Left colon (tissue), 2 donors: ENCODE measurements around the gene LYPD6B. TPM values are rescaled to one million over a fixed set of nuclear protein-coding genes. Genes with fewer than 3 reads are reported as not detected.
A peak's percentile ranks its signal among the peaks of the same experiment; 100 is the strongest.

Experiments
- ATAC-seq: fragments of 200-7000 bp; cut with Tn5 transposase; one replicate; pipeline ENCODE4 v1.9.1; 2020; ENCODE audit warnings: mild to moderate bottlenecking, moderate library complexity
- DNase-seq, 2 donors: peaks; one replicate each; pipeline ENCODE4 v3.0.0-alpha.2; 2020
- intact Hi-C, 2 donors: fragments of 100-400 bp; cut with DNase I in 1 of 2; cut with micrococcal nuclease in 1 of 2; formaldehyde crosslinking; loops; one replicate each; pipeline versions ENCODE4 v1.11.2 to v1.14.0; 2022; cut with DNase I, micrococcal nuclease
- total RNA-seq, 2 donors: library from RNA; stranded (reverse); fragmentation: NEBNext Ultra II Directional; extraction: Animal tissue kit (Norgen Biotek cat#: 25700); gene quantifications; one replicate each; pipeline ENCODE4 v1.2.1, GENCODE V29; 2021
- donor health status: DM: no; HTN: no; CAD: no.
- donor health status: DM: yes; HTN: yes; CAD: no.

Gene LYPD6B
- total RNA-seq, 2 donors from 2014 or later, result 1.7 to 7.0 TPM

- DNase-seq (no peak), ATAC-seq (no peak)
- intact Hi-C loops, result no loop called here
These were observed 55.9 kb downstream of the LYPD6B start for GRCh38 chr2:149094217-149095015.

GRCh38 chr2:149098701-149099100, 60.2 kb downstream of the LYPD6B start:
- DNase-seq (peak in 1 of 2 donors; percentile 8), ATAC-seq (peak; percentile 91)
- intact Hi-C loops, result no loop called here

GRCh38 chr2:149099298-149099697, 60.8 kb downstream of the LYPD6B start:
- intact Hi-C loops, result no loop called here
- ATAC-seq (no peak), DNase-seq (no peak)

- DNase-seq, result no peak
- no peak for ATAC-seq
- intact Hi-C loops, result no loop called here
These were observed 62.5 kb downstream of the LYPD6B start for GRCh38 chr2:149100739-149101699.

GRCh38 chr2:149101818-149102217, 63.3 kb downstream of the LYPD6B start:
- ATAC-seq (no peak), DNase-seq (no peak)
- intact Hi-C loops, result no loop called here

- ATAC-seq, result no peak
- intact Hi-C loops, result no loop called here
- no peak for DNase-seq
These were observed 64.7 kb downstream of the LYPD6B start for GRCh38 chr2:149103081-149103620.

DNA sequence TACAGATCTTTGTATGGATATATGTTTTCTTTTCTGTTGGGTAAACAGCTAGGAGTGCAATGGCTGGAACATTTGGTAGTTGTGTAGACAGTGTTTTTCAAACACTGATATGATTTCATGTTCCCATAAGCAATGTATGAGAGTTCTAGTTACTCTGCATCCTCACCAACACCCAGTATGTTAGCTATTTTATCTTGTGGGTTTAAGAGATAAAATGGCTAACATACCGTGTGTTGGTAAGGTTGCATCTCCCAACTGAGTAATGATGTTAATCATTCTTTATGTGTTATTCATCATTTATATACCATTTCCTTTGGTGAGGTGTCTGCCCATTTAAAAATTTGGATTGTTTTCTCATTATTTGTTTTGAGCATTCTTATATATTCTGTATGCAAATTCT, 65.7 kb downstream of the LYPD6B start:
- ATAC-seq (no peak), DNase-seq (no peak)
- intact Hi-C loops, result no loop called here

- peak; percentile 78 for ATAC-seq
- DNase-seq, result no peak
These were observed 73.6 kb downstream of the LYPD6B start for GRCh38 chr2:149112068-149112467.

DNA sequence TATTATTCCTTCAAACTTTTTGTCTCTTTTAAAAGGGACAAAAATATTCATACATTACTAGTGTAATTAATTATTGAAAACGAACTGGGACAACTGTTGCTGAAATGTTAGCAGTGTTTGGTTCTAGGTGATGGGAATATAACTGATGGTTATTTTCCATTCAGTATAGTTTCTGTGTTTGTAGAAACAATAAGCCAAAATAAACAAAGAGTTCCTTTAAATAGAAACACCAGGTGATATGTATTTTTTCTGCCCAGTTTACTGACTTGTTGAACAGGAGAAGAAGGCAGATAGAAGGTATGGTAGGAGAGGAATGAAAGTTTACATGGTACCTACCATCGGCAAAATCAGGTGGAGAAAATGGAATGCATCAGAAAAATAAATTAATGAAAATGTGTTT, 74.2 kb downstream of the LYPD6B start:
- intact Hi-C loops, result no loop called here
- no peak for ATAC-seq

More at GRCh38 chr2:149112068-149112467, 73.6 kb downstream of the LYPD6B start:
- intact Hi-C loops, result no loop called here

DNA sequence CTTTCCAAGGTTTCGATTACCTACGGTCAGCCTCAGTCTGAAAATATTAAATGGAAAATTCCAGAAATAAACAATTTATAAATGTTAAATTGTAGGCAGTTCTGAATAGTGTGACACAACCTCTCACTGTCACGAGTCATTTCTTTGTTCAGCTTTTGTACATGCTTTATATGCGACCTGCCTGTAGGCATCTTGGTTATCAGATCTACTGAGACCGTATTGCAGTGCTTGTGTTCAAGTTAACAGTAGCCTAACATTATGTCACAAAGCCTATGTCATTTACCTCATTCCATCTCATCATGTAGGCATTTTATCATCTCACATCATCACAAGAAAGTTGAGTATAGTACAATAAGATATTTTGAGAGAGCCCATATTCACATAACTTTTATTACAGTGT, 77.3 kb downstream of the LYPD6B start:
- no peak for ATAC-seq

More for the DNA sequence above, 74.2 kb downstream of the LYPD6B start:
- no peak for DNase-seq

GRCh38 chr2:149119368-149119767, 80.9 kb downstream of the LYPD6B start:
- DNase-seq, result no peak
- intact Hi-C loops, result no loop called here
- ATAC-seq, result no peak

More for the DNA sequence above, 77.3 kb downstream of the LYPD6B start:
- no peak for DNase-seq
- intact Hi-C loops, result no loop called here

DNA sequence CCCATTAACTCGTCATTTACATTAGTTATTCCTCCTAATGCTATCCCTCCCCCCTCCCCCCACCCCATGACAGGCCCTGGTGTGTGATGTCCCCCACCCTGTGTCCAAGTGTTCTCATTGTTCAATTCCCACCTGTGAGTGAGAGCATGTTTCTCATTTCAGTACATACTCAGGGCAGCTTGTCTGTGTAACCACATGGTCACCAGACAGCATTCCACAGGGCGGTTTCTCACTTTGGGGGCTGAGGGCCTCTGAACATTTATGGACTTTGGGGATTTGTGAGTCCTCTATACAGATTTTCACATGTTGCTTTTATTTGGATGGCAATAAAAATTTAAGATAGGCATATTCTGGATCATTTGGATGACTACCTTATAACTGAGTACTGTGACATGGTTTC, 84.0 kb downstream of the LYPD6B start:
- ATAC-seq (no peak), DNase-seq (no peak)
- intact Hi-C loops, result no loop called here

DNA sequence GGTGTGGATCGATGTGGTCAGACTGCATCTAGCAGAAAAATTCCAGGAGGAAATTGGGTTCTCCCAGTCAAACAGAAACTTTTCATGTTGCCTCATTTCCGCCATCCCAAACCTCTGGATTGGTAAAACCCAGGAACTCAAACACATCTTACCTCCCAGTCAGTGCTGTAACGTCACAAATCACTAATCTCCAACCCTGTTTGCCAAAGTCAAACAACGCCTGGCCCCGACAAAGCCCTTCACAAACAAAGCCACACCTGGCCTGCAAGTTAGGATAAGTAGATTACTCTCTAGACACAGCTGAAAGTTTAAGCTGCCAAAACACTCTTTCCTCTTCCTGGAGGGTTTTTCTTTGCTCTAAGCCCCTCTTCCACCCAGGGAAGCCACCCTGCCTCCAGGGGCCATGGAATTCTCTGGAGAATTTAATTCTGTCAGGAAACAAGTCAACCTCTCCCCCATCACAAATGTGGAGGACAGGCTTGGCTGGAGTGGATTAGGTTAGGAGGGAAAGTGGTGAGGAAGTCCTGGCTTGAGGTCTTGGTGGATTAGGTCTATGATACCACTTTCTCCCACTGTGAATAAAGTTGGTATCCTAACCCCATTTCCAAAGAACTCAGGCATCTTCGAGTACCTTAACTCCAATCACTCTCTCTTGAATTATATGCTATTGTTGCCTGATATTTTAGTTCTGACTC, 86.7 kb downstream of the LYPD6B start:
- intact Hi-C loops, result no loop called here
- peak; percentile 51 to 64 for DNase-seq
- peak; percentile 98 for ATAC-seq

- intact Hi-C loops, result no loop called here
- ATAC-seq (peak; percentile 18), DNase-seq (no peak)
These were observed 90.9 kb downstream of the LYPD6B start for GRCh38 chr2:149129433-149129832.

GRCh38 chr2:149132339-149132738, 93.8 kb downstream of the LYPD6B start:
- DNase-seq, result no peak
- ATAC-seq, result no peak
- intact Hi-C loops, result no loop called here

DNA sequence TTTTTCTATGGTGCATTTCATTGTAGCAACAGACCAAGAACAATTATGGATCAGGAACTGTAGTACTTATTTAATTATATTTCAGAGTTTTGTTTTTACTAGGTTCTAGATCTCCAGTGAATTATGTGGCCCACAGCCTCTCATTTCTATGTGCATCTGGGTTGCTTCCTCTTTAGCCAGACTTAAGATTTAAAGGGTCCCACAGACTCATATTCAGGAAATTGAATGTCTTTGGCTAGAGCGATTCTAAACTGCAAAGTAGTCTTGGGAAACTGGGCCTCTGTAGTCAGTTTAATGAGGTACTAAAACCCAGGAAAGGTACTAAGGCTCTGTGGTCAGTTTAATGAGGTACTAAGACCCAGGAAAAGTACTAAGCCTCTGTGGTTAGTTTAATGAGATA, 94.4 kb downstream of the LYPD6B start:
- DNase-seq (no peak), ATAC-seq (no peak)
- intact Hi-C loops, result no loop called here

DNA sequence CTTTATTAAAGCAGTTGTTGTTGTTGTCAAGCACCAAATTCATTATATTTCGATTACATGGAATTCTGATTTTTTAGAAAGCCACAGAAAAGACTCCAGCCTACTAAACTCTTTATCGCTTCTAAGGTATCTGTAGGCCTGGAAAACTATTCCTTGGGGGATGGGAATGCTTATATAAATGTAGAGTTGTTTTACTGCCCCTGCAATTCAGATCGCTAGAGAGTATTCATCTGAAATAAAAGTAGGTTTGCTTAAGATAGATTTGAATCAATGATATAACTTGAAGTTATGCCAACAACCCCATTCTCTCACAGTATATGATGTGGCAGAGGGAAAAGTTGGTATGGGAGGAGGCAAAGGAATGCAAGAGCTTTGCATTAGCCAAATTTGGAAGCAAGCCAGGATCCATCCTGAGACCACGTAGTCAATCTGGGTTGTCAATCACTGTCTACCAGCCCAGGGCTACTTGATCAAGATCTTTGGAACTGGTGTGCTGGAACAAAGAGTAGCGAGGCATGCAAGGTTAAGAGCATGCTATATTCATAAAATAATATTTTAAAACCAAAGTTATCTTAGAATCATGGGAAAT, 95.9 kb downstream of the LYPD6B start:
- peak; percentile 89 for ATAC-seq
- intact Hi-C loops, result no loop called here

GRCh38 chr2:149136111-149136510, 97.6 kb downstream of the LYPD6B start:
- ATAC-seq, result no peak
- DNase-seq, result no peak
- intact Hi-C loops, result no loop called here

More for the DNA sequence above, 95.9 kb downstream of the LYPD6B start:
- no peak for DNase-seq

- ATAC-seq (peak; percentile 100), DNase-seq (peak; percentile 25 to 52)
- intact Hi-C loops, result no loop called here
These were observed 102.5 kb downstream of the LYPD6B start for GRCh38 chr2:149141046-149141445.
